Measurements from ENCODE around the gene KCNIP4.

DNA sequence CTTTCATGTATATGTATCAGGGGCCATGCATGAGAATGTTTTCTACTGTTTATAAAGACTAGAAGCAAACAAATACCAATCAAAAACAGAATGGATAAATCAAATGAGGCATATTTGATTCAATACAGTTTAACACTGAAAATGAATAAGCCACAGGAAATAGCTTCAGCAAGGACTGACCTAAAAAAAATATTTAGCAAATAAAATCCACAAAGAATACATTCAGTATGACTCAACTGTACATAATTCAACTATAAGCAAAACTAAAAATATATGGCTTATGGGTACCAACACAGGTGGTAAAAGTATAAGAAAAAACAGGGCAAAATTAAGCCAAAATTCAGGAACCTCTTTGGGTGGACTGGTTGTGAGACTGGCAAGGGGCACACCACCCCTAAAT lies 112.9 kb downstream of the KCNIP4 start:
- TF ChIP-seq, protein P1, sequence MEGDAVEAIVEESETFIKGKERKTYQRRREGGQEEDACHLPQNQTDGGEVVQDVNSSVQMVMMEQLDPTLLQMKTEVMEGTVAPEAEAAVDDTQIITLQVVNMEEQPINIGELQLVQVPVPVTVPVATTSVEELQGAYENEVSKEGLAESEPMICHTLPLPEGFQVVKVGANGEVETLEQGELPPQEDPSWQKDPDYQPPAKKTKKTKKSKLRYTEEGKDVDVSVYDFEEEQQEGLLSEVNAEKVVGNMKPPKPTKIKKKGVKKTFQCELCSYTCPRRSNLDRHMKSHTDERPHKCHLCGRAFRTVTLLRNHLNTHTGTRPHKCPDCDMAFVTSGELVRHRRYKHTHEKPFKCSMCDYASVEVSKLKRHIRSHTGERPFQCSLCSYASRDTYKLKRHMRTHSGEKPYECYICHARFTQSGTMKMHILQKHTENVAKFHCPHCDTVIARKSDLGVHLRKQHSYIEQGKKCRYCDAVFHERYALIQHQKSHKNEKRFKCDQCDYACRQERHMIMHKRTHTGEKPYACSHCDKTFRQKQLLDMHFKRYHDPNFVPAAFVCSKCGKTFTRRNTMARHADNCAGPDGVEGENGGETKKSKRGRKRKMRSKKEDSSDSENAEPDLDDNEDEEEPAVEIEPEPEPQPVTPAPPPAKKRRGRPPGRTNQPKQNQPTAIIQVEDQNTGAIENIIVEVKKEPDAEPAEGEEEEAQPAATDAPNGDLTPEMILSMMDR (IDR thresholded peaks at IDR 0.05) = no peak
- TF ChIP-seq POLR2A (IDR thresholded peaks at IDR 0.05) = no peak
